Endodermal cell (in vitro differentiated cells): Measurements from ENCODE around the gene MACROD2. TPM values are rescaled to one million over a fixed set of nuclear protein-coding genes. Genes with fewer than 3 reads are reported as not detected.

Experiments
- DNase-seq: peaks from one replicate; pipeline ENCODE4 v3.0.0-alpha.2; 2017
- H3K27ac ChIP-seq: 2 replicates; pipeline ENCODE4 v1.5.1; 2013; ENCODE audit warnings: mild to moderate bottlenecking, low read depth, low read length, moderate library complexity
- H3K27me3 ChIP-seq: 2 replicates; pipeline ENCODE4 v1.6.1; 2013; ENCODE audit warnings: mild to moderate bottlenecking, low read length, moderate library complexity; ENCODE audit not compliant: insufficient read depth, control insufficient read depth, poor library complexity, severe bottlenecking
- H3K36me3 ChIP-seq: 2 replicates; pipeline ENCODE4 v1.7.0; 2013; ENCODE audit warnings: mild to moderate bottlenecking, low read length, moderate library complexity; ENCODE audit not compliant: control insufficient read depth, insufficient read depth
- H3K4me1 ChIP-seq: one replicate; pipeline ENCODE4 v1.7.0; 2013; ENCODE audit warnings: low read length; ENCODE audit not compliant: control insufficient read depth, insufficient read depth
- H3K4me3 ChIP-seq: 2 replicates; pipeline ENCODE4 v1.5.1; 2013; ENCODE audit warnings: mild to moderate bottlenecking, low read length, moderate library complexity
- H3K9ac ChIP-seq: 2 replicates; pipeline ENCODE4 v1.6.1; 2013; ENCODE audit warnings: mild to moderate bottlenecking, low read length, moderate library complexity; ENCODE audit not compliant: poor library complexity, severe bottlenecking; ENCODE audit errors: extremely low read depth
- H3K9me3 ChIP-seq: 2 replicates; pipeline ENCODE4 v1.6.1; 2013; ENCODE audit warnings: mild to moderate bottlenecking, low read length, moderate library complexity; ENCODE audit not compliant: control insufficient read depth
- H3K27ac Mint-ChIP-seq: 2 replicates; pipeline ENCODE4 v1.8.0; 2020; ENCODE audit warnings: mixed read lengths
- H3K27me3 Mint-ChIP-seq: 2 replicates; pipeline ENCODE4 v1.8.0; 2021; ENCODE audit warnings: mild to moderate bottlenecking, mixed read lengths; ENCODE audit not compliant: insufficient read depth
- H3K36me3 Mint-ChIP-seq: 2 replicates; pipeline ENCODE4 v1.8.0; 2020; ENCODE audit warnings: low read depth, mixed read lengths
- H3K4me1 Mint-ChIP-seq: 2 replicates; pipeline ENCODE4 v1.8.0; 2020; ENCODE audit warnings: mixed read lengths
- H3K4me3 Mint-ChIP-seq: 2 replicates; pipeline ENCODE4 v1.8.0; 2020; ENCODE audit warnings: mild to moderate bottlenecking, moderate library complexity, mixed read lengths
- H3K9me3 Mint-ChIP-seq: 2 replicates; pipeline ENCODE4 v1.8.0; 2020; ENCODE audit warnings: mild to moderate bottlenecking, mixed read lengths
- WGBS, 2 experiments: methylation state at CpG; one replicate each; pipeline versions ENCODE4 v1.1.5 to v1.1.7; 2013; ENCODE audit warnings: missing lambda C conversion rate in 2 of 2, mixed read lengths in 1 of 2; ENCODE audit not compliant: insufficient coverage in 1 of 2, insufficient read length in 1 of 2; 5-methylcytosine and 5-hydroxymethylcytosine counted together
- total RNA-seq, 2 donors: library from RNA; stranded (reverse); fragmentation: NEBNext Ultra II Directional in 1 of 2; extraction: Animal tissue kit (Norgen Biotek cat#: 25700) in 1 of 2; gene quantifications; 2 replicates in 1 of 2; 3 replicates in 1 of 2; pipeline ENCODE4 v1.2.1, GENCODE V29; 2021
- TF ChIP-seq, protein P1 (sequence below): fragments of 200-600 bp; sonication (generic); conservative IDR thresholded peaks from 2 replicates; pipeline ENCODE4 v1.5.0; 2021; ENCODE audit warnings: antibody characterized with exemption, mild to moderate bottlenecking

Gene MACROD2
- total RNA-seq, 2 donors from 2014 or later = 2.3 to 4.8 TPM

DNA sequence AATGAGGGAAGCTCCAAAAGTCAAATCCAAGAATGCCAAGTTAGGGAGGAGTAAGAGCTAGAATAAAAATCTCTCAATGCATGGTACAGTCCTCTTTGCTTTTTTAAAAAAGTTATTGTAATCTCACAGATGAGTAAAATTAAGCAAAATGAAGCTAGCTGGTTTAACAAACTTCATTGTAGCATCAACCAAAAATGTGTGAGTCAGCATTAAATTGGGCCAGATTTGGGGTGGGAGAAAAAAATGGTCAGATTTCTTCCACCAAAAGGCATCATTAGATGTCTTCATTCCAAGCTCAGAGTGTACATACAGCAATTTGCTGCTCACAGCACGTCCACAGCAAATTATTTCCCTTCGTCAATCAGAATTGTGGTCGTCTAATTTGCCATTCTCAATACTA lies 783.6 kb downstream of the MACROD2 start:
- Mint-ChIP-seq H3K36me3 (no peaks in the 10 kb centered on the region), H3K27me3 (no peaks in the 10 kb centered on the region), H3K27ac (no peak overlapping the region), H3K4me3 (no peak overlapping the region), H3K9me3 (no peaks in the 10 kb centered on the region), H3K4me1 (peaks cover 5% of the 10 kb centered on the region)
- H3K27me3 ChIP-seq = no peaks in the 10 kb centered on the region
- no peak overlapping the region for H3K9ac ChIP-seq
- TF ChIP-seq, protein P1, sequence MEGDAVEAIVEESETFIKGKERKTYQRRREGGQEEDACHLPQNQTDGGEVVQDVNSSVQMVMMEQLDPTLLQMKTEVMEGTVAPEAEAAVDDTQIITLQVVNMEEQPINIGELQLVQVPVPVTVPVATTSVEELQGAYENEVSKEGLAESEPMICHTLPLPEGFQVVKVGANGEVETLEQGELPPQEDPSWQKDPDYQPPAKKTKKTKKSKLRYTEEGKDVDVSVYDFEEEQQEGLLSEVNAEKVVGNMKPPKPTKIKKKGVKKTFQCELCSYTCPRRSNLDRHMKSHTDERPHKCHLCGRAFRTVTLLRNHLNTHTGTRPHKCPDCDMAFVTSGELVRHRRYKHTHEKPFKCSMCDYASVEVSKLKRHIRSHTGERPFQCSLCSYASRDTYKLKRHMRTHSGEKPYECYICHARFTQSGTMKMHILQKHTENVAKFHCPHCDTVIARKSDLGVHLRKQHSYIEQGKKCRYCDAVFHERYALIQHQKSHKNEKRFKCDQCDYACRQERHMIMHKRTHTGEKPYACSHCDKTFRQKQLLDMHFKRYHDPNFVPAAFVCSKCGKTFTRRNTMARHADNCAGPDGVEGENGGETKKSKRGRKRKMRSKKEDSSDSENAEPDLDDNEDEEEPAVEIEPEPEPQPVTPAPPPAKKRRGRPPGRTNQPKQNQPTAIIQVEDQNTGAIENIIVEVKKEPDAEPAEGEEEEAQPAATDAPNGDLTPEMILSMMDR = no peak
- H3K4me3 ChIP-seq = no peak overlapping the region
- H3K27ac ChIP-seq = no peak overlapping the region
- WGBS, 2 experiments = 93 to 94% methylated on average over 3 of the region's 3 CpGs
- no peaks in the 10 kb centered on the region for H3K9me3 ChIP-seq
- H3K36me3 ChIP-seq = no peaks in the 10 kb centered on the region
- no peaks in the 10 kb centered on the region for H3K4me1 ChIP-seq
- no peak for DNase-seq

DNA sequence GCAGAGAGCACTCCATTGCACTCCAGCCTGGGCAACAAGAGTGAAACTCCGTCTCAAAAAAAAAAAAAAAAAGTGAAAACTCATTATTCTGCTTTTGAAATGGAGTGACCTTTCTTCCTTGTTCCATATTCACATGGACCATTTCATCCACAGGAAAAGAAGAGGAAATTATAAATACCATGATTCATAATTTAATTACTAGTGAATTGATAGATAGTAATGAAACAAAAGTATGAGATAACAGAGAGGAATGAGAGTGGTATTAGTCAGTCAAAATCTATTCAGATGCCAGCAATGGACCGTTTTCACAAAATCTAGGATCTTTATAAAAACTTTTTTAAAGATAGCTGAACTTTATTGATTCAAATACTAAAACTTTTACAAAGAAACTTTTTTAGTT lies 785.2 kb downstream of the MACROD2 start:
- no peaks in the 10 kb centered on the region for H3K9me3 ChIP-seq
- H3K4me3 ChIP-seq = no peak overlapping the region
- no peaks in the 10 kb centered on the region for H3K27me3 Mint-ChIP-seq
- no peaks in the 10 kb centered on the region for H3K4me1 ChIP-seq
- no peak overlapping the region for H3K27ac ChIP-seq
- TF ChIP-seq, protein P1 = no peak
- no peak overlapping the region for H3K27ac Mint-ChIP-seq
- WGBS, 2 experiments = 100% methylated on average over 2 of the region's 2 CpGs; no CpG with 5 or more reads in 1 of the 2 experiments
- H3K9ac ChIP-seq = no peak overlapping the region
- peaks cover 9% of the 10 kb centered on the region for H3K4me1 Mint-ChIP-seq
- H3K9me3 Mint-ChIP-seq = no peaks in the 10 kb centered on the region
- no peaks in the 10 kb centered on the region for H3K36me3 Mint-ChIP-seq
- DNase-seq = no peak
- H3K27me3 ChIP-seq = no peaks in the 10 kb centered on the region
- H3K36me3 ChIP-seq = no peaks in the 10 kb centered on the region
- H3K4me3 Mint-ChIP-seq = no peak overlapping the region

DNA sequence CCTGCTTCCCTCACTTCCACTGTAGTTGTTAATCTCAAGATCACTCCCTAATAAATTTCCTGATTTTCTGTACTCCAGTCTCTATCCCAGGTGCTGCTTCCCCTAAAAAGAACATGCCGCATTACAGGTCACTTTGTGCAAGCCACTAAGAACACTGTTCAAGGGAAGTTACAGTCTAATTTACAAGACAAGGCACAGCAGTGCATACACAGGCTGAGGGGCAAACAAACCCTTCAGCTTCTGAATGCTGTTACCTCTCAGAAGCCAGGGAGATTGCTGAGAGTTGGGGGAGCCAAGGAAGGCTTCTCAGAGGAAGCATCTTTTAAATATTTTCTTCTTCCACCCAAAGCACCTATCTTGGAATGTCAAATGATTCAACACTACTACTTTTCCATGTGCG lies 787.4 kb downstream of the MACROD2 start:
- H3K27ac Mint-ChIP-seq = no peak overlapping the region

More for the DNA sequence above, 787.4 kb downstream of the MACROD2 start:
- H3K36me3 Mint-ChIP-seq = no peaks in the 10 kb centered on the region
- Histone ChIP-seq H3K36me3 (no peaks in the 10 kb centered on the region), H3K27ac (no peak overlapping the region), H3K4me3 (no peak overlapping the region), H3K9me3 (no peaks in the 10 kb centered on the region), H3K27me3 (no peaks in the 10 kb centered on the region), H3K9ac (no peak overlapping the region), H3K4me1 (no peaks in the 10 kb centered on the region)
- no peaks in the 10 kb centered on the region for H3K27me3 Mint-ChIP-seq
- peaks cover 7% of the 10 kb centered on the region for H3K4me1 Mint-ChIP-seq
- TF ChIP-seq, protein P1 = no peak
- no peak overlapping the region for H3K4me3 Mint-ChIP-seq
- 83 to 98% methylated on average over 1 to 2 of the region's 2 CpGs for WGBS, 2 experiments
- no peak for DNase-seq
- H3K9me3 Mint-ChIP-seq = no peaks in the 10 kb centered on the region
